ENCODE data around the gene PPM1H.

- TF ChIP-seq, protein P1, sequence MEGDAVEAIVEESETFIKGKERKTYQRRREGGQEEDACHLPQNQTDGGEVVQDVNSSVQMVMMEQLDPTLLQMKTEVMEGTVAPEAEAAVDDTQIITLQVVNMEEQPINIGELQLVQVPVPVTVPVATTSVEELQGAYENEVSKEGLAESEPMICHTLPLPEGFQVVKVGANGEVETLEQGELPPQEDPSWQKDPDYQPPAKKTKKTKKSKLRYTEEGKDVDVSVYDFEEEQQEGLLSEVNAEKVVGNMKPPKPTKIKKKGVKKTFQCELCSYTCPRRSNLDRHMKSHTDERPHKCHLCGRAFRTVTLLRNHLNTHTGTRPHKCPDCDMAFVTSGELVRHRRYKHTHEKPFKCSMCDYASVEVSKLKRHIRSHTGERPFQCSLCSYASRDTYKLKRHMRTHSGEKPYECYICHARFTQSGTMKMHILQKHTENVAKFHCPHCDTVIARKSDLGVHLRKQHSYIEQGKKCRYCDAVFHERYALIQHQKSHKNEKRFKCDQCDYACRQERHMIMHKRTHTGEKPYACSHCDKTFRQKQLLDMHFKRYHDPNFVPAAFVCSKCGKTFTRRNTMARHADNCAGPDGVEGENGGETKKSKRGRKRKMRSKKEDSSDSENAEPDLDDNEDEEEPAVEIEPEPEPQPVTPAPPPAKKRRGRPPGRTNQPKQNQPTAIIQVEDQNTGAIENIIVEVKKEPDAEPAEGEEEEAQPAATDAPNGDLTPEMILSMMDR (IDR thresholded peaks at IDR 0.05; ENCODE audit: low read depth, low read length, missing input control) = no peak
- TF ChIP-seq SP1 (IDR thresholded peaks at IDR 0.05) (no peak), HNF4G (IDR thresholded peaks at IDR 0.05) (no peak), MAX (IDR thresholded peaks at IDR 0.05) (no peak), JUND (IDR thresholded peaks at IDR 0.05) (no peak), RAD21 (IDR thresholded peaks at IDR 0.05) (no peak), TAF1 (conservative IDR thresholded peaks at IDR 0.05) (no peak), FOXA1 (IDR thresholded peaks at IDR 0.05) (no peak), ATF3 (IDR thresholded peaks at IDR 0.05) (no peak)
- TF ChIP-seq, protein P2, sequence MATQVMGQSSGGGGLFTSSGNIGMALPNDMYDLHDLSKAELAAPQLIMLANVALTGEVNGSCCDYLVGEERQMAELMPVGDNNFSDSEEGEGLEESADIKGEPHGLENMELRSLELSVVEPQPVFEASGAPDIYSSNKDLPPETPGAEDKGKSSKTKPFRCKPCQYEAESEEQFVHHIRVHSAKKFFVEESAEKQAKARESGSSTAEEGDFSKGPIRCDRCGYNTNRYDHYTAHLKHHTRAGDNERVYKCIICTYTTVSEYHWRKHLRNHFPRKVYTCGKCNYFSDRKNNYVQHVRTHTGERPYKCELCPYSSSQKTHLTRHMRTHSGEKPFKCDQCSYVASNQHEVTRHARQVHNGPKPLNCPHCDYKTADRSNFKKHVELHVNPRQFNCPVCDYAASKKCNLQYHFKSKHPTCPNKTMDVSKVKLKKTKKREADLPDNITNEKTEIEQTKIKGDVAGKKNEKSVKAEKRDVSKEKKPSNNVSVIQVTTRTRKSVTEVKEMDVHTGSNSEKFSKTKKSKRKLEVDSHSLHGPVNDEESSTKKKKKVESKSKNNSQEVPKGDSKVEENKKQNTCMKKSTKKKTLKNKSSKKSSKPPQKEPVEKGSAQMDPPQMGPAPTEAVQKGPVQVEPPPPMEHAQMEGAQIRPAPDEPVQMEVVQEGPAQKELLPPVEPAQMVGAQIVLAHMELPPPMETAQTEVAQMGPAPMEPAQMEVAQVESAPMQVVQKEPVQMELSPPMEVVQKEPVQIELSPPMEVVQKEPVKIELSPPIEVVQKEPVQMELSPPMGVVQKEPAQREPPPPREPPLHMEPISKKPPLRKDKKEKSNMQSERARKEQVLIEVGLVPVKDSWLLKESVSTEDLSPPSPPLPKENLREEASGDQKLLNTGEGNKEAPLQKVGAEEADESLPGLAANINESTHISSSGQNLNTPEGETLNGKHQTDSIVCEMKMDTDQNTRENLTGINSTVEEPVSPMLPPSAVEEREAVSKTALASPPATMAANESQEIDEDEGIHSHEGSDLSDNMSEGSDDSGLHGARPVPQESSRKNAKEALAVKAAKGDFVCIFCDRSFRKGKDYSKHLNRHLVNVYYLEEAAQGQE (IDR thresholded peaks at IDR 0.05) = no peak
These were observed 28.6 kb upstream of the PPM1H start for GRCh38 chr12:62963486-62964041.

All from liver (tissue), 3 donors.